ENCODE results near the gene FTSJ3.

DNA sequence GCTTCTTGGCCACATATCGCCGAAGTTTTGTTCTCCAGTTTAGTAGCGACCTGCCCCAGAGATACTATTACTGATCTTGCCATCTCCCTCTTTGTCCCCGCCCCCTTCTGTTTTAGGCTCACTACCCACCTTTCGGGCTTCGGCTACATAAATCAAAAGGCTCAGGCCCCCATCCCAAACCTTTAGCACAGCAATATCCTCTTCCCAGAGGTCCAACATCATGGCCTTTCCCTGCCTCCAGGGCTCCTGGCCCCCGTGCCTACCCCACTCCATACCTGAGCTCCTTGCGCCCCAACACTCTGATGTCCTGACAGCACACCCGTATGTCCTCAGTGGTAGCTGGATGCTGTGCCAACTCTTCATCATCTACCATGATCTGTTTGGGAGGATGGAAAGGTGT lies 3.1 kb downstream of the FTSJ3 start:
- no peak for TF ChIP-seq CTCF (IDR thresholded peaks at IDR 0.05)
- TF ChIP-seq POLR2AphosphoS5 (IDR thresholded peaks at IDR 0.05) = no peak
- TF ChIP-seq EP300 (IDR thresholded peaks at IDR 0.05) = no peak
- no peak for TF ChIP-seq POLR2A (IDR thresholded peaks at IDR 0.05; ENCODE audit: low read depth)

Measured in esophagus muscularis mucosa (tissue), 4 donors.